HepG2 (cell line): Measurements from ENCODE around the gene MALRD1. TPM values are rescaled to one million over a fixed set of nuclear protein-coding genes. Genes with fewer than 3 reads are reported as not detected.
A peak's percentile ranks its signal among the peaks of the same experiment; 100 is the strongest.

ENCODE experiments used
- ATAC-seq: fragments of 200-7000 bp; cut with Tn5 transposase; 3 replicates; pipeline ENCODE4 v1.9.1; 2020; ENCODE audit warnings: mild to moderate bottlenecking, moderate library complexity
- BruUV-seq: library from RNA; stranded (reverse); fragments of 400-500 nt; replicated peaks from 2 replicates; lab custom pipeline; 2021; lab: Mats Ljungman, UMichigan
- CTCF ChIA-PET: fragments of 300-600 bp; formaldehyde crosslinking; extraction: SDS; loops from one replicate; lab custom pipeline; 2021; ENCODE audit warnings: low total read pairs, inconsistent platforms, low intra/inter-chr PET ratio; lab: Yijun Ruan, JAX
- POLR2A ChIA-PET: fragments of 350-600 bp; sonication (Branson Sonifier 250); formaldehyde crosslinking; loops from one replicate; lab custom pipeline; 2020; ENCODE audit warnings: antibody characterized with exemption, inconsistent platforms; lab: Yijun Ruan, JAX
- DNase-seq: peaks from one replicate; pipeline ENCODE4 v3.0.0-alpha.2; 2015; ENCODE audit warnings: low spot score
- FAIRE-seq: peaks from 3 replicates; lab custom pipeline; 2011; peaks lifted over from hg19 to GRCh38; lab: Jason Lieb, UNC
- H2AFZ ChIP-seq: one replicate; pipeline ENCODE4 v1.6.1; 2011; ENCODE audit warnings: low read length, inconsistent platforms
- H3K27ac ChIP-seq: fragments of 300-600 bp; 3 replicates; pipeline ENCODE4 v1.8.0; 2011; ENCODE audit warnings: mixed run types, mild to moderate bottlenecking, mixed read lengths, low read length, inconsistent platforms; ENCODE audit not compliant: insufficient read depth; ENCODE audit errors: extremely low read length
- H3K27me3 ChIP-seq, 2 experiments: fragments of 200-600 bp in 1 of 2; 2 replicates in 1 of 2; 3 replicates in 1 of 2; pipeline versions ENCODE4 v1.6.0 to v1.8.0; 2011; ENCODE audit warnings: low read length in 2 of 2, mild to moderate bottlenecking in 2 of 2, moderate library complexity in 2 of 2, inconsistent platforms in 1 of 2; ENCODE audit not compliant: insufficient read depth in 2 of 2, control insufficient read depth in 1 of 2
- H3K36me3 ChIP-seq, 2 experiments: fragments of 200-600 bp in 1 of 2; replicated peaks in 1 of 2; 2 replicates in 1 of 2; 3 replicates in 1 of 2; pipeline versions ENCODE4 v1.5.1 to v1.8.0; 2011; ENCODE audit warnings: low read length in 2 of 2, inconsistent platforms in 1 of 2; ENCODE audit not compliant: insufficient read depth in 2 of 2, control insufficient read depth in 1 of 2
- H3K4me1 ChIP-seq: 2 replicates; pipeline ENCODE4 v1.5.1; 2012; ENCODE audit warnings: low read length, inconsistent platforms; ENCODE audit not compliant: insufficient read depth
- H3K4me2 ChIP-seq: 2 replicates; pipeline ENCODE4 v1.6.0; 2011; ENCODE audit warnings: low read depth, low read length, inconsistent platforms
- H3K4me3 ChIP-seq, 3 experiments: fragments of 200-600 bp in 1 of 3; sonication (generic), shearing (Covaris generic) in 1 of 3; replicated peaks in 1 of 3; 2 replicates each; pipeline ENCODE4 v1.5.1; 2011 to 2016; ENCODE audit warnings: low read length in 3 of 3, inconsistent platforms in 2 of 3, low read depth in 2 of 3, mild to moderate bottlenecking in 2 of 3, control low read depth in 1 of 3, mixed read lengths in 1 of 3; ENCODE audit not compliant: insufficient read depth in 1 of 3
- H3K79me2 ChIP-seq: one replicate; pipeline ENCODE4 v1.6.1; 2011; ENCODE audit warnings: low read length, inconsistent platforms; ENCODE audit not compliant: insufficient read depth
- H3K9ac ChIP-seq: 2 replicates; pipeline ENCODE4 v1.6.0; 2011; ENCODE audit warnings: mild to moderate bottlenecking, low read depth, low read length, inconsistent platforms; ENCODE audit not compliant: insufficient read depth
- H3K9me3 ChIP-seq: 2 replicates; pipeline ENCODE4 v1.5.1; 2012; ENCODE audit warnings: mild to moderate bottlenecking, low read length
- H4K20me1 ChIP-seq: 2 replicates; pipeline ENCODE4 v1.6.0; 2011; ENCODE audit warnings: inconsistent platforms, mild to moderate bottlenecking, low read length, moderate library complexity; ENCODE audit not compliant: insufficient read depth
- NFYB ChIP-seq: sonication (generic); formaldehyde crosslinking; IDR thresholded peaks from 2 replicates; pipeline ENCODE4 v1.4.0; 2020; ENCODE audit warnings: missing genetic modification reagents
- WGBS: methylation state at CpG from one replicate; pipeline ENCODE4 v1.1.6; 2017; ENCODE audit warnings: low lambda C conversion rate; 5-methylcytosine and 5-hydroxymethylcytosine counted together
- in situ Hi-C: cut with HindIII; loops from 2 replicates; pipeline ENCODE4 v1.10.0; 2017; ENCODE audit warnings: low pct_unique_long_range_greater_than_20kb; ENCODE audit not compliant: extremely low pct_ligation_motif_present
- intact Hi-C: fragments of 100-400 bp; cut with micrococcal nuclease; formaldehyde crosslinking; loops from one replicate; pipeline ENCODE4 v1.10.0; 2022; ENCODE audit not compliant: unreplicated experiment
- polyA plus RNA-seq, 8 experiments: library from polyadenylated mRNA; depleted of rRNA in 3 of 8; stranded (reverse) in 7 of 8; unstranded in 1 of 8; fragments of >200 nt; fragmentation: Illumina TruSeq in 4 of 8; extraction: Trizol in 4 of 8; gene quantifications; 2 replicates each; pipeline versions ENCODE4 v1.2.1 to v1.2.3, GENCODE V29; 2011 to 2016; ENCODE audit warnings: low read depth in 4 of 8, missing spikeins in 1 of 8, mixed read lengths in 1 of 8; ENCODE audit not compliant: insufficient read depth in 1 of 8
- total RNA-seq, 5 experiments: library from RNA; depleted of rRNA; stranded (reverse); fragments of >200 nt; fragmentation: Illumina TruSeq; extraction: Trizol; gene quantifications; 2 replicates each; pipeline ENCODE4 v1.2.3, GENCODE V29; 2016; ENCODE audit warnings: low read depth in 1 of 5
- TF ChIP-seq, protein P1 (sequence below): sonication (generic); formaldehyde crosslinking; conservative IDR thresholded peaks from 2 replicates; pipeline ENCODE4 v1.8.0; 2022; ENCODE audit warnings: mild to moderate bottlenecking, moderate library complexity, missing genetic modification reagents
- TF ChIP-seq, protein P2 (sequence below): fragments of 450-650 bp; IDR thresholded peaks from 2 replicates; pipeline ENCODE4 v1.6.1; 2016

MALRD1 gene
- total and polyA plus RNA-seq, 2 of the 13 experiments (the other 11 are each of a cell fraction or from before 2014, with no cell fraction given) = 5.7 to 15.4 TPM

DNA sequence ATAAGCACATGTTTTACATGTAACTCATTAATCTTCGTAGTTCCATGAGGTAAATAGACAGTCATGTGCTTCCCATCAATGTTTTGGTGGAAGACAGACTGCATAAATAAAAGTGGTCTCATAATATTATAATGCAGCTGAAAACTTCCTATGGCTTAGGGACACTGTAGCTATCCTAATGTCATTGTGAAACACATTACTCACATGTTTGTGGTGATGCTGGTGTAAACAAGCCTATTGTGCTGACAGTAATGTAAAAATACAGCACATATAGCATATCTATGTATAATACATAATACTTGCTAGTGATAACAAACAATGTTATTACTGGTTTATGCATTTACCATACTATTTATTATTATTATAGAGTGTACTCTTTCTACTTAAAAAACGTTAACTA is 730.4 kb downstream of the MALRD1 start:
- intact Hi-C loops (no loop called here), in situ Hi-C loops (loop anchor here (25.0 kb wide), 1 partner anchor 1092 kb away; no protein-coding TSS in a partner anchor)
- Histone ChIP-seq H3K4me2 (no peak overlapping the region), H3K27ac (no peak overlapping the region), H3K9me3 (no peaks in the 10 kb centered on the region), H3K4me1 (peaks cover 25% of the 10 kb centered on the region), H3K4me3 (no peak overlapping the region), H3K36me3 (no peaks in the 10 kb centered on the region), H3K9ac (no peak overlapping the region), H3K27me3 (no peaks in the 10 kb centered on the region), H4K20me1 (no peaks in the 10 kb centered on the region), H3K79me2 (no peaks in the 10 kb centered on the region), H2AFZ (no peak overlapping the region)
- no peak for DNase-seq
- no TSS peak for BruUV-seq
- POLR2A ChIA-PET = no interaction called here
- no peak for TF ChIP-seq NFYB (CRISPR knock-in tag)
- TF ChIP-seq, protein P1, sequence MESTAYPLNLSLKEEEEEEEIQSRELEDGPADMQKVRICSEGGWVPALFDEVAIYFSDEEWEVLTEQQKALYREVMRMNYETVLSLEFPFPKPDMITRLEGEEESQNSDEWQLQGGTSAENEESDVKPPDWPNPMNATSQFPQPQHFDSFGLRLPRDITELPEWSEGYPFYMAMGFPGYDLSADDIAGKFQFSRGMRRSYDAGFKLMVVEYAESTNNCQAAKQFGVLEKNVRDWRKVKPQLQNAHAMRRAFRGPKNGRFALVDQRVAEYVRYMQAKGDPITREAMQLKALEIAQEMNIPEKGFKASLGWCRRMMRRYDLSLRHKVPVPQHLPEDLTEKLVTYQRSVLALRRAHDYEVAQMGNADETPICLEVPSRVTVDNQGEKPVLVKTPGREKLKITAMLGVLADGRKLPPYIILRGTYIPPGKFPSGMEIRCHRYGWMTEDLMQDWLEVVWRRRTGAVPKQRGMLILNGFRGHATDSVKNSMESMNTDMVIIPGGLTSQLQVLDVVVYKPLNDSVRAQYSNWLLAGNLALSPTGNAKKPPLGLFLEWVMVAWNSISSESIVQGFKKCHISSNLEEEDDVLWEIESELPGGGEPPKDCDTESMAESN (CRISPR knock-in tag) = no peak
- TF ChIP-seq, protein P2, sequence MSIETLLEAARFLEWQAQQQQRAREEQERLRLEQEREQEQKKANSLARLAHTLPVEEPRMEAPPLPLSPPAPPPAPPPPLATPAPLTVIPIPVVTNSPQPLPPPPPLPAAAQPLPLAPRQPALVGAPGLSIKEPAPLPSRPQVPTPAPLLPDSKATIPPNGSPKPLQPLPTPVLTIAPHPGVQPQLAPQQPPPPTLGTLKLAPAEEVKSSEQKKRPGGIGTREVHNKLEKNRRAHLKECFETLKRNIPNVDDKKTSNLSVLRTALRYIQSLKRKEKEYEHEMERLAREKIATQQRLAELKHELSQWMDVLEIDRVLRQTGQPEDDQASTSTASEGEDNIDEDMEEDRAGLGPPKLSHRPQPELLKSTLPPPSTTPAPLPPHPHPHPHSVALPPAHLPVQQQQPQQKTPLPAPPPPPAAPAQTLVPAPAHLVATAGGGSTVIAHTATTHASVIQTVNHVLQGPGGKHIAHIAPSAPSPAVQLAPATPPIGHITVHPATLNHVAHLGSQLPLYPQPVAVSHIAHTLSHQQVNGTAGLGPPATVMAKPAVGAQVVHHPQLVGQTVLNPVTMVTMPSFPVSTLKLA = peak; percentile 55; the same call in 1 of the 2 replicates
- WGBS = 37% methylated on average over 2 of the region's 2 CpGs
- no peak for ATAC-seq
- CTCF ChIA-PET = no interaction called here
- FAIRE-seq = no peak
